ENCODE measurements around the gene PNLDC1.

The PNLDC1 gene

GRCh38 chr6:159860482-159860881 is 60.4 kb downstream of the PNLDC1 start:
- DNase-seq, result no peak

- DNase-seq, result no peak
Observed at GRCh38 chr6:159862103-159862502, 62.0 kb downstream of the PNLDC1 start.

- peak; percentile 15 for DNase-seq
Observed at GRCh38 chr6:159863341-159863740, 63.3 kb downstream of the PNLDC1 start.

GRCh38 chr6:159865226-159865920 is 65.3 kb downstream of the PNLDC1 start:
- no peak for DNase-seq

GRCh38 chr6:159866286-159867247 is 66.5 kb downstream of the PNLDC1 start:
- DNase-seq, result no peak

All from COR-L47 (cell line).